ENCODE data around the gene PKP3.
"Not testable (repeated sequence)": the region's sequence is repeated elsewhere in the genome, so short reads cannot be mapped to it uniquely, and the experiment has no call there.

The PKP3 gene

GRCh38 chr11:396948-397548, 3.0 kb downstream of the PKP3 start:
- peak in 1 of 4 experiments; percentile 37 for DNase-seq

GRCh38 chr11:398826-399225, 4.8 kb downstream of the PKP3 start:
- no peak for DNase-seq

GRCh38 chr11:399731-400211, 5.8 kb downstream of the PKP3 start:
- DNase-seq: no peak

GRCh38 chr11:400241-400689, 6.3 kb downstream of the PKP3 start:
- DNase-seq: no peak

- DNase-seq: not testable (repeated sequence)
These were observed 7.2 kb downstream of the PKP3 start for GRCh38 chr11:401196-401595.

- no peak for DNase-seq
These were observed 9.2 kb downstream of the PKP3 start for GRCh38 chr11:403021-403760.

DNA sequence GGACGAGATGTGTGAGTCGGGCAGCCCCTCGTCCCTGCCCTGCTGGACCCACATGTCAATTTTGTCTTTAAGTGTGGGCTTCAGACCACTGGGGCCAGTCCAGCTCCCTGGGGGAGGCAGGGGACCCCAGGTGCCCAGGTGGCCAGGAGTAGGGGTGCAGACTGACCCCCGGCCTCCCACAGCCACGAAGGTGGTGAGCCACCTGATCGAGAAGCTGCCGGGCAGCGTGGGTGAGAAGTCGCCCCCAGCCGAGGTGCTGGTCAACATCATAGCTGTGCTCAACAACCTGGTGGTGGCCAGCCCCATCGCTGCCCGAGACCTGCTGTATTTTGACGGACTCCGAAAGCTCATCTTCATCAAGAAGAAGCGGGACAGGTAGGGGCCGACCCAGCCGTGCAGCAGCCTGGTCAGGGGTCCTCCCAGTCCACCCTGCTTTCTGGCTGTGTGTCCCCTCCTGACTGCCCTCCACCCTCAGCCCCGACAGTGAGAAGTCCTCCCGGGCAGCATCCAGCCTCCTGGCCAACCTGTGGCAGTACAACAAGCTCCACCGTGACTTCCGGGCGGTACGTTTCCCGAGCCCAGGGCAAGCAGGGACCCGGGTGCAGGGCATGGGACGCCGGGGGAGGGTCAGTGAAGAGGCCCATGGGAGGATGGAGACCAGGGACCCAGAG, 9.9 kb downstream of the PKP3 start:
- no peak for DNase-seq

DNA sequence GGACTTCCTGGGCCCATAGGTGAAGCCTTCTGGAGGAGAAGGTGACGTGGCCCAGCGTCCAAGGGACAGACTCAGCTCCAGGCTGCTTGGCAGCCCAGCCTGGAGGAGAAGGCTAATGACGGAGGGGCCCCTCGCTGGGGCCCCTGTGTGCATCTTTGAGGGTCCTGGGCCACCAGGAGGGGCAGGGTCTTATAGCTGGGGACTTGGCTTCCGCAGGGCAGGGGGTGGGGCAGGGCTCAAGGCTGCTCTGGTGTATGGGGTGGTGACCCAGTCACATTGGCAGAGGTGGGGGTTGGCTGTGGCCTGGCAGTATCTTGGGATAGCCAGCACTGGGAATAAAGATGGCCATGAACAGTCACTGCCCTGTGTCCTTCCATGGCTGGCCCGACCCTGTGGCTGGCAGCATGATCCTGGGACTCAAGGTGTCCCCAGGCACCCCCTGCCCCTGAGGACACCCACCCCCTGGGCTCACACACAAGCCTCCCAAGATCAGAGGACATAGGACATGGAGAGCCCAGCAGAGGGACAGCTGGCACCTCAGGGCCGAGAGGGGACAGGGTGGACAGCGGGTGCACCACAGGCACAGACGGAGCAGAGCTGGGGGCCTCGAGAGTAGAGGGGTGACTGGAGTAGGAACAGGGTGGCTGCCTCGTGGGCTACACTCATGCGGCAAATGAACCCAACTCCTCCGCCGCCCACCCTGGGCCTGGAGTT, 10.7 kb downstream of the PKP3 start:
- DNase-seq: no peak

- no peak for DNase-seq
These were observed 11.4 kb downstream of the PKP3 start for GRCh38 chr11:405323-405953.

GRCh38 chr11:405954-406795, 12.2 kb downstream of the PKP3 start:
- no peak for DNase-seq

- peak; percentile 74 to 87 (median 86) for DNase-seq
These were observed 13.0 kb downstream of the PKP3 start for GRCh38 chr11:406796-407650.

DNA sequence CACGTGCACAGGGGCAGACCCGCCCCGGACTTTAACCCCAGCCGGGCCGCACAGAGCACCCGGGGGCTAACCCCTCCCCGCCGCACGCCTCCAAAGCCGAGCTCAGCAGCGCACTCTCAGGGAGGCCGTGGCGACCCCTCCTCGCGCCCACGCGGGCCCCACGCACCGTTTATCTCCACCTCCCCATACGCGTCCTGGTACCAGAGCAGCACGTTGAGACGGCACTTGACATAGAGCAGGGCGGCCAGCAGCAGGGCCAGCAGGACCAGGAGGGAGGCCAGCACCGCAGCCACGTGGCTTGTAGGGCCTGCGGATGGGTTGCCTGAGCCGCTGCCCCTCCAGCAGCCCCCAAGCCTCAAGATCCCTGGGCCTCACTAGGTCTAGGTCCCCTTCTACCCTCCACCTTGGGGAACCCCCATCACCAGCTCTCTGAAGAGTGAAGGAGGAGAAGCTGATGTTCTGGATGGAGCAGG, 13.7 kb downstream of the PKP3 start:
- DNase-seq: no peak

GRCh38 chr11:408154-409007, 14.4 kb downstream of the PKP3 start:
- DNase-seq: no peak

DNA sequence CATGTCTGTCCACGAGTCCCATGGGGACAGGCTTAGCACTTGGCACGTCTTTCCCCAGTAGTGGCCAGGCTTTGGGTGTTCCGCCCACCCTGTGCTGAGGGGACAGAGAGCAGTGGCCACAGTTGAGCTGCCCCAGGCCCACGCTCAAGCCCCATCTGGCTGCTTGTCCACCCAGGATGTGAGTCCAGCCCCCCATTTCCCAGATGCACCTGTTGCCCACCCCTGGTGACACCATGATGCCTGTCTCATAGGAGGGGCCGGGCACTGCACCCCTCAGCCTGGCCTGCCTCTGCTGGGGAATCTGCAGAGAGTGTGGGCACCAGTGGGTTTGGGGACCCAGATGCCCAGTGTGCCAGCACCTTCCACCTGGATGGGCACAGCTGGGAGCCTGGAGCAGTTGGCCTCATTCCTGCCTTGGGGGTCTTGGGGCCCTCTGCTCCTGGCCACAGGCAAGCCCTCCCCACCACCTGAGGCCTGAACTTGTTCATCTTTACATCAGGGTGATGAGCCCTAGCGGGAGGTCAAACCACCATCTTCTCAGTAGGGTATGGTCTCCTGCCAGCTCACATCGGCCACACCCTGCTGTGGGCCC, 15.1 kb downstream of the PKP3 start:
- no peak for DNase-seq

DNA sequence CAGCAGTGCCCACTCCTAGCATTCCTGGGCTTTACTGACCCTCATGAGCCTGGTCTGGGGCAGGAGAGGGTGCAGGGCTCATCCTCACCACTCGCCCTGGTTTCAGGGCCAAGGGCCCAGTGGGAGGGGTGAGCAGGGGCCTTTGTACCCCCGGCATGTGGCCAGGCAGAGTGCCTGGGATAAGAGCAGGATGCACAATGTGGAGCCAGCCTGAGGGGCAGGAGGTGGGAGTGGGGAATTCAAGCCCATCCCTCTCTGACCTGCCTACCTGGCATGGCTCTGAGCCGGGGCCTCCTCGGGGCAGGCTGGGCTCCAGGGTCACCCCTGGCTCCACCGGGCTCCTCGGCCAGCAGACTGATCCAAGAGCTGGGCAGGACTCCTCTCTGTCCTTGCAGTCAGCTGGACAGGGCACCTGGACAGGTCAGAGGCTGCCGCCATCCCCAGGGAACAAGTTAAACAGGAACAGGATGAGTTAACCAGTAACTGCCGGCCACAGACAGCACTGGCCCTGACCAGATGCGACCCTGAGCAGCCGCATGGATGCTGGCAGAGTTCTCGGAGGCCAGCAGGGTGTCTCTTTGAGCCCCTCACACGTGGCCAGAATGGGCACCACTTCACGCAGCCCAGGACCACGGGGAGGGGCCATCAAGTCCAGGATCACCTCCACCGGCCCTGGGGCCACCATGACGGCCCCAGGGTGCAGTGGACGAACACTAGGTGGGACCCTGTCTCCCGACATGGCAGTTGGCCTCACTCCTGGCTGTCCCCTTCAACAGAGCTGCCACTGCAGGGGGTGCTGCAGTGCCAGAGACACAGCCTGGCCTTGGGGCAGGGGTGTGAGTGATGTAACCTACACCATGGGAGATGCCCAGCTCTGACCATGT, 15.8 kb downstream of the PKP3 start:
- DNase-seq: no peak

- not testable (repeated sequence) for DNase-seq
These were observed 16.7 kb downstream of the PKP3 start for GRCh38 chr11:410711-411110.

- not testable (repeated sequence) for DNase-seq
These were observed 17.5 kb downstream of the PKP3 start for GRCh38 chr11:411520-411919.

DNA sequence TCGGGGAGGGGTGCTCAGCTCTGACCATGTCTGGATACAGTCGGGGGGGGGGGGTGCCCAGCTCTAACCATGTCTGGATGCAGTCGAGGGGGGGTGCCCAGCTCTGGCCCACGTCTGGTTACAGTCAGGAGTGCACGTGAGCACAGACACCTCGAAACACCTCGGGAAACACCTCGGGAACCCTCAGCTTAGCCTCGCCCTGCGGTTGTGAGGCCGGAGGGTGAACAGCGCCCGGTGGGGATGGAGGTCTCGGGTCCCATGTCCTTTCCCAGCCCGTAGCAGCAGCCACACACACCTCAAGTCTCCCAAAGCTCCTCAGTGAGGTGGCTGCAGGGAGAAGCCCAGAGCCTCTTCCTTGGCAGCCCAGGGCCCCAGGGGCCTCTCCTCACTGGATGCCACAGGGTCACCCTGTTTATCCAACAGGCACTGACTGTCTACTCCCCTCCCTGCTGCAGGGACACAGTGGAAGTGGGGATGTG, 18.7 kb downstream of the PKP3 start:
- DNase-seq: no peak
